HG03045 (cell line): ENCODE measurements around the gene ZNF467.
A peak's percentile ranks its signal among the peaks of the same experiment; 100 is the strongest.

Experiments
- ATAC-seq: cut with Tn5 transposase; IDR thresholded peaks from one replicate; pipeline ENCODE4 v1.9.1; 2021; ENCODE audit warnings: mild to moderate bottlenecking, moderate library complexity; ENCODE audit not compliant: unreplicated experiment

The ZNF467 gene

GRCh38 chr7:149772241-149772955 is 990 bp downstream of the ZNF467 start:
- ATAC-seq, result no peak

- ATAC-seq, result peak; percentile 94
Measured at GRCh38 chr7:149771720-149772240, 1.6 kb downstream of the ZNF467 start.

- peak; percentile 5 for ATAC-seq
Measured at GRCh38 chr7:149770728-149771636, 2.4 kb downstream of the ZNF467 start.

- no peak for ATAC-seq
Measured at GRCh38 chr7:149769915-149770314, 3.5 kb downstream of the ZNF467 start.

- ATAC-seq, result no peak
Measured at GRCh38 chr7:149768931-149769330, 4.5 kb downstream of the ZNF467 start.

- ATAC-seq, result no peak
Measured at GRCh38 chr7:149767068-149767467, 6.3 kb downstream of the ZNF467 start.

DNA sequence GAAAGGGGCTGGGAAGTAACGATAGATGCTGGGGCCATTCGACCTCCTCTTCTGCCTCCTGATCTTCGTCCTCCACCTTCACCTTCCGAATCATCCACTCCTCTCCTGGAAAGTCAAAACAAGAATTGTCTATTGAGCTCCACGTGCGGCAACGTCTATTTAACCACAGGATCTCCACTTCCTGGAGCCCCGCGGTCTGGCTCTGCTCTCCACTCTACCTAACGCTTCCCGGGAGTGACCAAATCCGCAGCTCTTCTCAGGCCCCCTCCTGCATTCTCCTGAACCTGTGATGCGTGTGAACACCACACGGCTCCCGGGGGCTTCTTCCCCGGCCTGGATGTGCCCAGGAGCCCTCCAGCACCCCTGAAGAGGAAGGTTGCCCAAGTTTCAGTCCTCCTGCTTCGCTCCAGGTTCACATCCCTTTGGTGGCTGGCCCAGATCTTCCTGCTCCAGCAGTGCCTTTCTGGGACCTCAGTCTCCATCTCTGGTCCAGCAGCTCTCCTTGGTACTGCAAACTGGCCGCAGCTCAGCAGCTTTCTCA is 7.2 kb downstream of the ZNF467 start:
- ATAC-seq, result no peak

- no peak for ATAC-seq
Measured at GRCh38 chr7:149765399-149766121, 7.8 kb downstream of the ZNF467 start.

DNA sequence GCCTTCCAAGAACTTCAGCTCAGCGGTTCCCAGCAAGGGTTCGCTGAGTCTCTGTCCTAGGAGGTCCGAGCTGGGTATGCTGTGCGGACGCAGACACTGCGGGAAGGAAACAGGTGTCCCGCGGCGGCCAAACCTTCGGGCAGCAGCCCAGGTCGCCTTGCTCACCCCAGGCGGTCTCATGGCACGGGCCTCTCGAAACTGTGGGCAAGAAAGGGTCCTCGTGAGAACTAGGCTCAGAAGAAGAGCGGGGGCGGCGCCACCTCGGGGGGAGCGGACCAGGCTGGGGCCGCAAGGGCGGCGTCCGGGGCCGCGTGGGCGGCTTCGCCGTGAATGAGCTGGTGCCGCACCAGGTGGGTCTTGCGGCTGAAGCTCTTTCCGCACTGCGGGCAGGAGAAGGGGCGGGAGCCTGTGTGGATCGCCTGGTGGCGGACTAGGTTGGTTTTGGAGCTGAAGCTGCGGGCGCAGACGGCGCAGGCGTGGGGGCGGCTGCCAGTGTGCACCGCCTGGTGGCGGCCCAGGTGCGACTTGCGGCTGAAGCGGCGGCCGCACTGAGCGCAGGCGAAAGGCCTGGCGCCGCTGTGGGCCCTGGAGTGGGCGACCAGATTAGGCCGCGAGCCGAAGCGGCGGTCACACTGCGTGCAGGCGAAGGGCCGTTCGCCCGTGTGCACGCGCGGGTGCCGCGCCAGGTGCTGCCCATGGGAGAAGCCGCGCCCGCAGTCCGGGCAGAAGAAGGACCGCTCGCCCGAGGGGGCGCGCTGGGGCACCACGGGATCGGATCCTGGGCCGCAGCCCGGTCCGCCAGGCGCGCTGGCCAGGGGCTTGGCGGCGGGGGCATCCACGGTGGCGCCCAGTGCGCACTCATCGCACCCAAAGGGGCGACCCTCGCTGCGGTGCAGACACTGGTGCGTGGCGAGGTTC is 8.6 kb downstream of the ZNF467 start:
- no peak for ATAC-seq

DNA sequence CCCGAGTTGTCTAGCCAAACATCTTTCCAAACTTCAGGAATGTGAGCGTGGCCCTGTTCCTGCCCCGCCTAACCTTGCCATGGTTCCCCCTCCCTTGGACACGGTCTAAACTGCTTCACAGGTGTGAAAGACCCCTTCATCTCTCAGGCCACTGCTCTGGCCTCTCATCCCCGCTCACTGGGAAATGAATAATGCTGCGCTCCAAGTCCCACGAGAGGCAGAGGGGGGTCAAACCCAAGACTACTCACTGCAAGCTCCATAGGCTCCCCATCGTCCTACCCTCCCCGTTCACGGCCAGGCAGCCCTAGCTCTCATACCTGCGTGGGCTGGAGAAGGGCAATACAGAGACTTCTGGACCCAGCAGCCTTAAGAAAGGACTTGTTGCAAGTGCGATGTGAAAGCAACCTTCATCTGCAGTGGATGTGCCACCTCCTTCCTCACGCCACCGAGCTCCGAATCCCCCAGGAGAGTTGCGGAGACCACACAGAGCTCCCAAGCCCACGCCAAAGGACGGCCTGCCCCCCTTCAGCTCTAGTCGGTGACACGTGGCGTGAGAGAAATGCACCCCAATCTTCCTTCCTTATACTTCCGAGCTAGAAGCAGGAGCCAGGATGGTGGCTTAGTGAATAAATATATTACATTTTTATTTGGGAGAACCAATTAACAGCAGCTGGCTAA is 9.7 kb downstream of the ZNF467 start:
- ATAC-seq, result no peak

GRCh38 chr7:149762610-149763009 is 10.8 kb downstream of the ZNF467 start:
- ATAC-seq, result no peak

DNA sequence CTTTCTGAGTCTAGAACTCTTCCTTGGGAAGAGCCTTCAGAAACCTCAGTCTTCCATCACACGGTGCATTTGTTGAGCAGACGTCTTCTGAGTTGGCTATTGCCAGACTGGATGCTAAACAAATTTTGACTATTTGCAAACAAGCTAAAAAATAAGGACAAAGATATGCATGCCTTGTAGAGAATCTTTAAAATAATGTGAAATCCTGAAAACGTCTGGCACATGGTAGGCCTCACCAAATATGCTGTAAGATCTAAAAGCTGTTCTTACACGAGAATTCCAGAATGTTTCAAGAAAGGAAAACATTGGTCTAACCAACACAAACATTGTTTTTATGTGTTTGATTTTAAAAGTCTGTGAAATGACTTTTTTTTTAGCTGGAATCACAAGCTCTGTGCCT is 11.3 kb downstream of the ZNF467 start:
- ATAC-seq, result no peak

GRCh38 chr7:149761307-149761706 is 12.1 kb downstream of the ZNF467 start:
- ATAC-seq, result no peak

- no peak for ATAC-seq
Measured at GRCh38 chr7:149760538-149760937, 12.8 kb downstream of the ZNF467 start.

DNA sequence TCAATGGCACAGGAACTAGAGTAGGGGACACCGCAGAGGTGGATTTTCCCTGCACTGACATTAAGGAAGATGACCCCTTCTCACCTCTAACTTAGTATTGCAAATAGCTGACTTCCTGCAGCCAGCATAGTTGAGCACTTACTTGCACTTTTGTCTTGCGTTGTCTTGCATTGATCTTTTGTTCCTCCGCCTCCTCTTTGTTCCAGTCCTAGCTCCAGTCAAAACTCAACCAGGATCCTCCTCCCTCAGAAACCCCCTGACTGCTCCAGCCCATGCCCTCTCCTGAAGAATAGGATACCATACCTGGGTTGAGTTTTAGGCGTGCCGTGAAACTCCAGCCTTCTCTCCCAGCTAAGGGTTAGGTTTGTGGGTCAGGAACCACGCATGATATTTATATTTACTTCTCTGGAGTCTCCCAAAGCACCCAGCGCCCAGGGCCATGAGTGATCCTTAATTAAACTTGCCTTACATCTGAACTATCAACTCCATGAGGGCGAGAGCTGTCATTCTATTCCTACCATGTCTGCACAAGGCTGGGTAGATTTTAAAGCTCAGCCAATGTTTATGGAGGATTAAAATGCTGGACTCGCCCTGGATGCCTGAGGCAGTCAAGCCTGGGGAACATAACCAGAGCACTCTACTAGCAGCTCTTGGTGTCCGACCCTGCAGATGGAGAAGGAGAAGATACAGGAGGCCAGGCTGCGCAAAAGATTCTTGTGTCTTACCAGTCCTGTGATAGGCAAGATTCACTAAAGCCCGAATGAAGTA is 14.1 kb downstream of the ZNF467 start:
- no peak for ATAC-seq

DNA sequence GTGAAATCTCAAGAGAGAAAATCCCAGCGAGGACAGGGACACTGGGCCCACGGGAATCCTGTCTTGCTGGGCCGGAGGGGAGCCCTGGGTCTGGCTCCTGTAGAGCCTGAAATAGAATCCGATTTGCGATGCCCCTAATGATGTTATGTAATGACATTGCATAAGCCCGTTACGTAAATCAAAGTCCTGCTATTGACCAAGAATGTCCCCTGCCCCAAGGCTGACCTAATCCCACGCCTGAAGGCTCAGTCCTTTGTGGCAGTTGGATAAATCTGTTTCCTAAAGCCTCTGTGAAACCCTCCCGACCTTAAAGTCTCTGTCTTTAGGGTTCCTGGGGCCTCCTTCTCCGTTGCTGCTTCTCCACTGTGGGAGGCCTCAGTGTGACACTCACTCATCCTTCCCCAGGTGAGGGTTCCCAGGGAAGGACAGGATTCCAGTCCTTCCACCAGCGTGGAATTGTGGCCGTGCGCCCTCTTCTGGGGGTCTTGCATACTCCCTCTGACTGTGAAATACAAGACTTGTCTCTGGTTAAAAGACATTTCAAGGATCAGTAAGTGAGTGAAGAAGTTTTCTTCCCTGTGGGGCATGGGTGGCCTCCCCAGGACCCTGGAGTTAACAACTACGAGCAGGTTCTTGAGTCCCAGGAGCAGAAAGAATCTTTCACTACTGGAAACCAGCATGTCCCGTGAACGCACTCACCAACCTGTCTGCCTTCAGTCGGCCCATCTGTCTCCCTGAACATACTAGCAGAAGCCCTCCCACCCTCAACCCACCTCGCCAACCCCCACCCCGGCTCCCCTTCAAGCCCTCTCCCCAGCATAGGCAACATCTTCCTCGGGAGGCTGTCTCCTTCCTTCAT is 19.8 kb downstream of the ZNF467 start:
- no peak for ATAC-seq

GRCh38 chr7:149752646-149753045 is 20.7 kb downstream of the ZNF467 start:
- no peak for ATAC-seq
